HG03457 (cell line): ENCODE results near the gene PLA2G2E.
"Not testable (repeated sequence)": the region's sequence is repeated elsewhere in the genome, so short reads cannot be mapped to it uniquely, and the experiment has no call there.

ENCODE experiments used
- ATAC-seq: cut with Tn5 transposase; IDR thresholded peaks from one replicate; pipeline ENCODE4 v1.9.1; 2021; ENCODE audit warnings: moderate number of reproducible peaks; ENCODE audit not compliant: unreplicated experiment

The PLA2G2E gene

GRCh38 chr1:19934336-19934735 lies 10.9 kb upstream of the PLA2G2E start:
- ATAC-seq = no peak

GRCh38 chr1:19932866-19933265 lies 9.4 kb upstream of the PLA2G2E start:
- no peak for ATAC-seq

- not testable (repeated sequence) for ATAC-seq
Observed at GRCh38 chr1:19927130-19927421, 3.7 kb upstream of the PLA2G2E start.

- ATAC-seq = no peak
Observed at GRCh38 chr1:19926296-19927129, 3.1 kb upstream of the PLA2G2E start.

- ATAC-seq = no peak
Observed at GRCh38 chr1:19925342-19926070, 2.1 kb upstream of the PLA2G2E start.

GRCh38 chr1:19923953-19924346 lies 533 bp upstream of the PLA2G2E start:
- no peak for ATAC-seq

- no peak for ATAC-seq
Observed at GRCh38 chr1:19922015-19922688, 1.3 kb downstream of the PLA2G2E start.

- ATAC-seq = no peak
Observed at GRCh38 chr1:19921310-19921709, 2.1 kb downstream of the PLA2G2E start.

- ATAC-seq = no peak
Observed at GRCh38 chr1:19920132-19920710, 3.2 kb downstream of the PLA2G2E start.

GRCh38 chr1:19918057-19918456 lies 5.4 kb downstream of the PLA2G2E start:
- no peak for ATAC-seq

GRCh38 chr1:19910650-19911049 lies 12.8 kb downstream of the PLA2G2E start:
- no peak for ATAC-seq

GRCh38 chr1:19909971-19910370 lies 13.4 kb downstream of the PLA2G2E start:
- ATAC-seq = no peak

GRCh38 chr1:19909392-19909791 lies 14.0 kb downstream of the PLA2G2E start:
- ATAC-seq = no peak

GRCh38 chr1:19907456-19907855 lies 16.0 kb downstream of the PLA2G2E start:
- ATAC-seq = no peak

GRCh38 chr1:19903621-19904020 lies 19.8 kb downstream of the PLA2G2E start:
- ATAC-seq = no peak

GRCh38 chr1:19901653-19902052 lies 21.8 kb downstream of the PLA2G2E start:
- ATAC-seq = no peak

- ATAC-seq = no peak
Observed at GRCh38 chr1:19894218-19894617, 29.2 kb downstream of the PLA2G2E start.

GRCh38 chr1:19893687-19894086 lies 29.7 kb downstream of the PLA2G2E start:
- ATAC-seq = no peak

- no peak for ATAC-seq
Observed at GRCh38 chr1:19892628-19893168, 30.7 kb downstream of the PLA2G2E start.

GRCh38 chr1:19892129-19892528 lies 31.3 kb downstream of the PLA2G2E start:
- no peak for ATAC-seq

- no peak for ATAC-seq
Observed at GRCh38 chr1:19889656-19890055, 33.8 kb downstream of the PLA2G2E start.
